Activated CD8-positive, alpha-beta memory T cell treated with anti-CD3 and anti-CD28 coated beads for 48 hours (primary cell): ENCODE results near the gene LRIG1.
A peak's percentile ranks its signal among the peaks of the same experiment; 100 is the strongest.
"Not testable (repeated sequence)": the region's sequence is repeated elsewhere in the genome, so short reads cannot be mapped to it uniquely, and the experiment has no call there.

ENCODE experiments used
- DNase-seq, 3 experiments: peaks; one replicate each; pipeline ENCODE4 v3.0.0-alpha.2; 2020; ENCODE audit warnings: low read depth in 2 of 3, low spot score in 2 of 3

LRIG1 gene

DNA sequence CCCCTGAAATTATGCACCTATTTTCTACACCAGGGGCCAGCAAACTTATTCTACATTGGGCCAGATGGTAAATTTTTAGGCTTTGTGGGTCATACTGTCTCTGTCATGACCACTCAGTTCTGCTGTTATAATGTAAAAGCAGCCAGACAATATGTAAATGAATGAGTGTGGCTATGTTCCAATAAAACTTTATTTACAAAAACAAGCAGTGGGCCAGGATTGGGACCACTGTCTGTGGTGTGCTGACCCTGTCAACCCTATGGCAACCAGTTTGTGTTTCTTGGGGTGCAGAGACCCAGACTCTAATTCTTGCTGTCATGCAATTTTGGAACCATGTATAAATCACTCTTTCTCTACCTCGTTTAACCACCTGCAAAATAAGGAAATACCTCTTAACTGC lies 74.7 kb downstream of the LRIG1 start:
- DNase-seq = no peak

DNA sequence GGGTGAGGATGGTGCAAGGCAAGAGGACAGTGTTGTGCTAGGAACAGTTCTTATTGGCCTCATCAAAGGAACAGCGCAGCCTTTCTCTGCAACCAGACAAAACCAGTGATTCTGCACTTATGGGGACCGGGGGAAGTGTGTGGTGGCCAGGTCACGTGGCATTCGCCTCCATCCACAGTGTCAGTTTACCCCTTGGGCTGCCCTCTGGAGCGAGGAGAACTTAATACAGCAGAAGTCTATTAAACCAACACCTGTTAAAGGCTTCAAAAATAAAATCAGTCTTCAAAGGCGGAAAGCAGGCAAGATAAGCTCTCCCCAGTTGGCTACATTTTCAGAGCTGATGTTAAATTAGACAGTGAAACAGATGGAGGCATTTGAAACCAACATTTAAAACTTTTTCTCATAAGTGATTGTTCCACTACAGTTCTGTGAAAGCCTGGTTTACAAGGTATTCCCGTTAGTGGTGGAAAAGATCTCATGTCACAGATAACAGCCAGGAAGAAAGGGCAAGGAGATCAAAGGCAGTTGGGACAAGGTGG lies 75.2 kb downstream of the LRIG1 start:
- no peak for DNase-seq

- no peak for DNase-seq
These were observed 75.8 kb downstream of the LRIG1 start for GRCh38 chr3:66425032-66425431.

GRCh38 chr3:66423791-66424190 lies 77.0 kb downstream of the LRIG1 start:
- DNase-seq = no peak

DNA sequence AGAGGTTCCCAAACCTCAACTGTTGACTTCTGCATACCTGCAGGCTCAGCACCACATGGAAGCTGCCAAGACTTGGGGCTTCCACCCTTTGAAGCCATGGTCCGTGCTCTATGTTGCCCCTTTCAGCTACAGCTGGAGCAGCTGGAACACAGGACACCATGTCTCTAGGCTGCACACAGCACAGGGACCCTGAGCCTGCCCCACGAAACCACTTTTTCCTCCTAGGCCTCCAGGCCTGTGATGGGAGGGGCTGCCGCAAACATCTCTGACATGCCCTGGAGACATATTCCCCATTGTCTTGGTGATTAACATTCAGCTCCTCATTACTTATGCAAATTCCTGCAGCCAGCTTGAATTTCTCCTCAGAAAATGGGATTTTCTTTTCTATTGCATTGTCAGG lies 78.9 kb downstream of the LRIG1 start:
- DNase-seq = not testable (repeated sequence)

DNA sequence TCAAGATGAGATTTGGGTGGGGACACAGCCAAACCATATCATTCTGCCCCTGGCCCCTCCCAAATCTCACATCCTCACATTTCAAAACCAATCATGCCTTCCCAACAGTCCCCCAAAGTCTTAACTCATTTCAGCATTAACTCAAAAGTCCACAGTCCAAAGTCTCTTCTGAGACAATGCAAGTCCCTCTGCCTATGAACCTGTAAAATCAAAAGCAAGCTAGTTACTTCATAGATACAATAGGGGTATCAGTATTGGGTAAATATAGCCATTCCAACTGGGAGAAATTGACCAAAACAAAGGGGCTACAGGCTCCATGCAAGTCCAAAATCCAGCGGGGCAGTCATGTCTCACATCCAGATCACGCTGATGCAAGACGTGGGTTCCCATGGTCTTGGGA lies 79.7 kb downstream of the LRIG1 start:
- not testable (repeated sequence) for DNase-seq

DNA sequence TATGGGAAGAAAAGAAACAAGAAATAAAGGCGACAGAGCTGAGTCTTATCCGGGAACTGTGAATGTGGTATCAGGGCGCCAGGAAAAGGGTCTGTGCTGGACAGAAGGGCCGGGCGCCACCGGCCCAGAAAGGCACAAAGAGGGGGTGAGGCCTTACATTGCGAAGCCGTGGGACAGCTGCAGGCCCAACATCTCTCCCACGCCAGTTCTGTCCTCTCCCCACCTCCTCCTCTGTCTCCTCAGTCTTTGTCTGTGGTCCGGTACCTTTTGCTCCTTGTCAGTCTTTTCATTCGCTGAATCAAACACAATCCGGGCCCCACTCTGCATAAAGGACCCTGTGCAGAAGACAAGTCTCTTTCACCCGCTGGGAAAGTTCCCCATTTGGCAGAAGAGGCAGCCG lies 81.8 kb downstream of the LRIG1 start:
- no peak for DNase-seq

- no peak for DNase-seq
These were observed 82.3 kb downstream of the LRIG1 start for GRCh38 chr3:66418475-66418931.

GRCh38 chr3:66416556-66417304 lies 84.1 kb downstream of the LRIG1 start:
- DNase-seq = no peak

- DNase-seq = no peak
These were observed 84.9 kb downstream of the LRIG1 start for GRCh38 chr3:66415867-66416428.

DNA sequence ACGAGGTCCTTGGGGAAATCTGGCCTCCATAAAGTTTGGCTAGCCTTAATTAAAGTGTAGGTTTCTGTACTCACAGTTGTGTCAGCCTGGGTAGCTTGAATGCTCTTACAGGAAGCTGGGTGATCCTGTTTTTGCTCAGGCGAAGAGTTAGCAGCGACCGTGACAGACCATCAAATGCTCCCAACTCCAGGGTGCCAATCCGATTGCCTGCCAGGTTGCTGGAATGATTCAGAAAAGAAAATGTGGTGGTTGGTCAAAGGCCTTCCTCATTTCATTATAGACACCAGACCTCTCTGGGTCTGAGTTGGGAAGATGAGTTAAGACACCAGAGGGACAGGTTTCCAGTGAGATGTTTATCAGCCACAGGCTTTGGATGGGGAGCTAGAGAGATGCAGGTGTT lies 86.0 kb downstream of the LRIG1 start:
- DNase-seq = no peak

- DNase-seq = no peak
These were observed 87.6 kb downstream of the LRIG1 start for GRCh38 chr3:66413151-66413751.

DNA sequence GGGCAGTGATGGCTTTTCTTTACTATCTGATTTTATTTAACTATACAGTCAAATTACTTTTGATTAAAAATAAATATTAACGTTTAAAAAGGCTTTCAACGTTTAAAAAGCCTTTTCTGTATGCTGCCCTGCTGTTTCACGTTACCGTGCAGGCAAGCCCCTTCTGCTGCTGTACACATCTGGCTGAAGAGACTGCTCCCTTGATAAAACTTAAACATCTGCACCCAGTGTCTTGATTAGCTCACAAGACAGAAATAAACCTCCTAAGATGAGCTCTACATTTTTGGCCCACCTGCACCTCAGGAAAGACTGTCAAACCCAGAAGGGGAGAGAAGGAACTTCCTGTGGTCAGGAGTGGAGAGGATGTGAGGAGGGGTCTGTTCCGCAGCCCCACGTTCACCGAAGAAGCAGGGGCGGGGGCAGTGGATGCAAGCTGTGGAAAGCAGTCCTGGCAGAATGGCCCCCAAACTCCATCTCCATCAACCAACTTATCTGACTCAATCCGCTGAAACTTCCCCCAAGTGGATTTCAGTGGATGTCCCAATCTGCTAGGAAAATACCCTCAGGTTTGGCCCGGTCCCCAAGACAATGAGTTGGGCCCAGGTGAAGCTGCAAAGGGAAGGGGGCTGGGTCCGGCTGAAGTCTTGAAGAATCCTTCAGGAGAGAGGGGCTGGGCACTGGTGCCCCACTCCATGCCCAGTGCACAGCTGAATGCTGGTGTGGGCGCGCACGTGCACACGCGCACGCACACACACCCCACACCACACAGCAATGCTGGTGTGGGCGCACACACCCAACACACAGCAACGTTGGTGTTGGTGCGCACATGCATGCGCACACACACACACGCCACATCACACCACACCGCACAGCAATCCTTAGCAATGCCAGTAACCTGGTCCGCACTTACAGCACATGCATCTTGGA lies 88.6 kb downstream of the LRIG1 start:
- no peak for DNase-seq

GRCh38 chr3:66411474-66411873 lies 89.3 kb downstream of the LRIG1 start:
- DNase-seq = no peak

DNA sequence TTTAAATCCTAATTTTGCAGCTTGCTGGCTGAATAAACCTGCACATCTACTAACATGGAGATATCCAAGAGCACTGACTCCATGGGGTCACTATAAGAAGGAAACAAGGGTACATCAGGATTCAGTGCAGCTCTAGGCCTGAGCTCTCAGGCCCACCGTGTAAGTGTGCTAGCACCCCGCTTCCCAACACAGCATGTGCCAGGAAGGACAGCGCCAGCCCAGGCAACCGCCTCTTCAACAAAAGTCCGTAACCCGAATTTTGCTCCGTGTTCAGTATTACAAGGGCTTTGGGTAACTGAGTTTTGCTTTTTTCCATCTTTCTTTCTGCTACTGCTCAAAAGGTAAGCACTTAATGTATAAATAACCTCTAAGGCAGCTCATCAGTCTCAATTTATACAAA lies 89.8 kb downstream of the LRIG1 start:
- no peak for DNase-seq

DNA sequence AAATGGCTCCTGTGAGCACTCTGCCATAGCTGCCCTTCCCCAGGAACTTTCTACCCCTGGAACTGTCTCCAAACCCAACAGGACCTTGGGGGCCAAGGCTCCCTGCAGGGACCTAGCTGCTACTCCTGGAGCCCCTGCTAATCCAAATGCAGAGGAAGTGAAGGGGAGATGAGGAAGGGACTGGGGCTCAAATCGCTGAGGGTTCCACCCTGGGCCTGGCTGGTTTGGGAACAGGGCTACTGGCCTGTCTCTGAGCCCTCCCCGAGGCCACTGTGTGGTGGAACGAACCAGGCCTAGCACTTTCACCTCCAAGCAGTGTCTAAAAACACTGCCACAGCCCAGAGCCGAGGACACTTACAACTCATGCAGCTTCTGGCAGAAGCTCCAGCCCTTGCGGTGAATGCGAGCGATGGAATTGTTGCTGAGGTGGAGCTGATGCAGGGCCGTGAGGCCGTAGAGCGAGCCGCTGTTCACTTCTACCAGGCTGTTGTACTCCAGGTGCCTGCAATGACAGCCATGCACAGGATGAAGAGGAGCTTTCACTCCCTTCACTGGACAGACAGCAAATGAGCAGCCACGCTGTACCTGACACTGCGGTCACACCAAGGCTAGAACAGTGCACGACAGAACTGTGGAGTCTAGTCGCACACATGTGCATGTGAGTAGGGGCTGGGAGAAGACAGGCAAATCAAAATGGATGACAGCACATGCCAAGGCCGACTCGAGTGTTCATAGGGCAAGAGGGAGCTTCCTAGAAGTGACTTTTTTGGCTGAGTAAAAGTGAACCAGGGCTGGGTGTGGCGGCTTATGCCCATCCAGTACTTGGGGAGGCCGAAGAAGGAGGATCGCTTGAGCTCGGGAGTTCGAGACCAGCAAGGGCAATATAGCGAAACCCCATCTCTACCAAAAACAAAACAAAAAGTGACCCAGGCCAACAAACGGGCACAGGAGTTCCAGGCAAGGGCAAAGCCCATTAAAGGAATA lies 90.8 kb downstream of the LRIG1 start:
- DNase-seq = no peak

DNA sequence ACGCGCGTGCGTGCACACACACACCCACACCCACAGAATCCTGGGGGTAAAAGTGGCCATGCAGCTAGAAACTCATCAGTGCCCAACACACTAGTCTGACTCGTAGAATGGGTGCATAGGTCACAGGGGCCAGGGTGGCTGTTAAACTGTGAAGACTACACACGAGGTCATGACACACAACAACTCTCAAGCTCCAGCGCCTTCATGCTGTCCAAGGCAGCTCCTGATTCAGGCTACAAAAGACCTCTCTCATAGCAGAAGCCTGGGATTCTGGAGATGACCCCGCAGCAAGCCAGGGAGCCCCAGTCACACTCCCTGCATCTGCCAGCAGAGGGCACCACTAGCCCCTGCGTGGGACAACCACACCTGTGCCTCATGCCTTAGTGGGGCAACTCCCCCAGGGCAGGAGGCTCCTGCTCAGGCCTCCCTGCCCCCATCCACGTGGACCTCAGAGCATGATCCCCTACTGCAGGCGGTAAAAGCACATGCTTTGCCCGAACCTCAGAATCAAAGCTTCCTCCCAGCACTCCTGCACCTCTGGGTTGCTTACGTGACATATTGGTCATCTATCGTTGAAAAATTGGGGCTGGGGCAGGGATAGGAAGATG lies 93.1 kb downstream of the LRIG1 start:
- peak; percentile 44 to 72 (median 45) for DNase-seq

DNA sequence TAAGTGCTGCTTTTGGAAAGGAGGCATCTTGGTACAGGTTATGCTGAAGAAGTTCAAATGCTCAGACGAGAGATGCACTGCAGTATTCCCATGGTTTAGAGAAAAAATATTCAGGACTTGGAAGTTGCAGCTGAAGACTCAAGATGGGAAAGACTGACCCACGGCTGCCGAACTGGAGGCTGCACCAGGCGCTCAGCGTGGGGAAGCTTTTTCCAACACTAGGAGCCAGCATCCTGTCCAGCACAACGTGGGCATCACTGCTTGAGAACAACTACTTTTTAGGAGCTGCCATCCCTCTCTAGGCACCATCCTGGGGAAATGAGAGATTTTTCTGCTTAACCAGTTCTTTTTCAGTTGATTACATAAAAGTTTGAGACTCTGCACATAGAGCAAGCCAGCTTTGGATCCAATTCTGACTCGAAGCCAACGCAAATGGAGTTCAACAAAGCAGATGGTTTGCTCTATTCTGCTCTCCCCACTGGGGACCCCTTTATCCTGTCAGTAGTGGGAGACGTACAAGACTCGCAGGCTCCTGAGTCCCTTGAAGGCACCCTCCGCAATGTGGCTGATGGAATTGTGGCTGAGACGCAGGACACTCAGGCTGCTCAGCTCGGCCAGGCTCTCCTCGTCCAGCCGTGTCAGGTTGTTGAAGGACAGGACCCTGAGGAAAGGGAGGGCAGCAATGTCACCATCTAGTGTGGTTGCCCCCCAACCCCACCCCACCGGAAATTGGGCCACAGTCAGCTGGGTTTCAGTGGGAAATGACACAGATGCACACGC lies 93.8 kb downstream of the LRIG1 start:
- DNase-seq = no peak

GRCh38 chr3:66406163-66406562 lies 94.7 kb downstream of the LRIG1 start:
- DNase-seq = no peak
